Peyer's patch (tissue), 4 donors: ENCODE data around the gene PIGQ.

Experiments used
- CTCF ChIP-seq, 6 experiments: fragments of 450-650 bp in 4 of 6; fragments of 200-600 bp in 2 of 6; sonication (generic) in 1 of 6; IDR thresholded peaks; one replicate each; pipeline ENCODE4 v1.5.1; 2017 to 2019; ENCODE audit warnings: antibody characterized with exemption in 6 of 6, mild to moderate bottlenecking in 3 of 6, moderate library complexity in 1 of 6
- POLR2A ChIP-seq, 2 donors: fragments of 450-650 bp; IDR thresholded peaks; one replicate each; pipeline ENCODE4 v1.5.1; 2017; ENCODE audit warnings: antibody characterized with exemption in 2 of 2, mild to moderate bottlenecking in 2 of 2, moderate library complexity in 2 of 2

GRCh38 chr16:572865-573650 lies 3.3 kb downstream of the PIGQ start:
- TF ChIP-seq CTCF (IDR thresholded peaks at IDR 0.05) (no peak), POLR2A (IDR thresholded peaks at IDR 0.05) (no peak)
